ENCODE measurements around the gene GJA1. TPM values are rescaled to one million over a fixed set of nuclear protein-coding genes. Genes with fewer than 3 reads are reported as not detected.

Gene GJA1
- total and polyA plus RNA-seq, 4 donors: 0.32 to 2.8 (median 1.9) TPM

- H3K27ac ChIP-seq (ENCODE audit: low read depth in 1 of 2, low read length in 2 of 2): no peak overlapping the region
- peak overlapping the region; percentile 12 to 19 for H3K9ac ChIP-seq (ENCODE audit: low read depth in 1 of 2, low read length in 2 of 2)
- DNase-seq (ENCODE audit: low spot score): no peak
- peaks cover 3 to 17% (median 10%) of the 10 kb centered on the region in 4 donors for H3K4me1 ChIP-seq (ENCODE audit: control insufficient read depth in 4 of 4, insufficient read depth in 4 of 4, low read length in 3 of 4)
- WGBS: 4% methylated on average over 16 of the region's 16 CpGs
- H3K4me3 ChIP-seq (ENCODE audit: low read depth in 1 of 3, low read length in 3 of 3): peak overlapping the region; percentile 36 to 62 (median 59)
- peaks cover 0 to 12% (median 2%) of the 10 kb centered on the region in 4 donors for H3K27me3 ChIP-seq (ENCODE audit: control insufficient read depth in 4 of 4, insufficient read depth in 4 of 4, low read length in 3 of 4)
- H3K9me3 ChIP-seq (ENCODE audit: control insufficient read depth in 4 of 4, low read length in 3 of 4): no peaks in the 10 kb centered on the region
- no peaks in the 10 kb centered on the region for H3K36me3 ChIP-seq (ENCODE audit: control insufficient read depth in 4 of 4, insufficient read depth in 3 of 4, low read depth in 1 of 4, low read length in 3 of 4)
- TF ChIP-seq GABPA (IDR thresholded peaks at IDR 0.05 in 1 of 2, conservative IDR thresholded peaks at IDR 0.05 in 1 of 2) (no peak), FOXA2 (IDR thresholded peaks at IDR 0.05) (no peak), FOXA1 (IDR thresholded peaks at IDR 0.05) (no peak)
These were observed 920 bp downstream of the GJA1 start for GRCh38 chr6:121436274-121436857.

- peak overlapping the region; percentile 36 to 62 (median 59) for H3K4me3 ChIP-seq (ENCODE audit: low read depth in 1 of 3, low read length in 3 of 3)
- peak overlapping the region in 1 of 2 donors; percentile 36 for H3K27ac ChIP-seq (ENCODE audit: low read depth in 1 of 2, low read length in 2 of 2)
- peak overlapping the region; percentile 19 to 42 for H3K9ac ChIP-seq (ENCODE audit: low read depth in 1 of 2, low read length in 2 of 2)
- peaks cover 0 to 12% (median 5%) of the 10 kb centered on the region in 4 donors for H3K27me3 ChIP-seq (ENCODE audit: control insufficient read depth in 4 of 4, insufficient read depth in 4 of 4, low read length in 3 of 4)
- TF ChIP-seq SP1 (IDR thresholded peaks at IDR 0.05) (no peak), HNF4G (IDR thresholded peaks at IDR 0.05) (no peak), TAF1 (conservative IDR thresholded peaks at IDR 0.05) (no peak), YY1 (IDR thresholded peaks at IDR 0.05) (peak; percentile 41), NR2F2 (IDR thresholded peaks at IDR 0.05) (no peak)
- H3K9me3 ChIP-seq (ENCODE audit: control insufficient read depth in 4 of 4, low read length in 3 of 4): no peaks in the 10 kb centered on the region
- 4% methylated on average over 45 of the region's 45 CpGs for WGBS
- no peak for DNase-seq (ENCODE audit: low spot score)
- H3K36me3 ChIP-seq (ENCODE audit: control insufficient read depth in 4 of 4, insufficient read depth in 3 of 4, low read depth in 1 of 4, low read length in 3 of 4): no peaks in the 10 kb centered on the region
- peaks cover 3 to 17% (median 10%) of the 10 kb centered on the region in 4 donors for H3K4me1 ChIP-seq (ENCODE audit: control insufficient read depth in 4 of 4, insufficient read depth in 4 of 4, low read length in 3 of 4)
These were observed 1.8 kb downstream of the GJA1 start for GRCh38 chr6:121436960-121437850.

DNA sequence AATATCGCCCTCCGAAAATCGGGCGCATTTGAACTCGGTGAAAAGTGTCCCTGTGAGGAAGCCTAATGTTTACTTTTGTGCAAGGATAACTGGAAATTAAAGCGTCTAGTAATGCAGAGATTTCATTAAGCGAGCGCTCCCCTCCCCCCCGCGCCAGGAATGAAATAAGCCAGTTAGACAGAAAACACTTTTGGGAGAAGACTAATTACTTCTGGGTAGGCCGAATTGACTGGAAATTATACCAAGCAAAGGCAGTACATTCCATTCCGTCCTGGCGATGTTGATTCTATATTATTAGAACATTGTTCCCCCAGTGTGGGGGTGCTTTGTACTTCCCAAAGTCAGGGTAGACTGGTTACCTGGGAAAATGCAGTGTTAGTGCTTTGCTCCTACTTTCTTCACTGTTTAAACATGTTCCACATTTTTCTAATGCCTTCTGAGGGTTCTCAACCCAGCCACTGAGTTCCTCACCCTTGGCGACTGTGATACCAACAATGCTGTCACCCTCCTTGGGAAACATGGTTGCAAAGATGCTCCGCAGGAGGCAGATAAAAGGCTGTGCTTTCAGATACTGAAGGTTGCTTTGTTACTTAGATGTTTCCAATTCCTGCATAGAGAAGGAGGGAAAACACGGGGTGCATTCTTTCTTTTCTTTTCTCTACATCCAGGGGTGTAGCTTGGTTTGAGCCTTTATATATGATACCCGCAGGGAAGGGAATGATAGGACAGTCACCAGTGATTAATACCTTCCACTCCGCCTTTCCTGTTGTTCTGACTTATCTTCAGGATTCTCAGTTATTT is 2.6 kb downstream of the GJA1 start:
- Histone ChIP-seq H3K36me3 (ENCODE audit: control insufficient read depth in 4 of 4, insufficient read depth in 3 of 4, low read depth in 1 of 4, low read length in 3 of 4) (no peaks in the 10 kb centered on the region), H3K9me3 (ENCODE audit: control insufficient read depth in 4 of 4, low read length in 3 of 4) (no peaks in the 10 kb centered on the region), H3K27me3 (ENCODE audit: control insufficient read depth in 4 of 4, insufficient read depth in 4 of 4, low read length in 3 of 4) (peaks cover 0 to 14% (median 5%) of the 10 kb centered on the region in 4 donors), H3K27ac (ENCODE audit: low read depth in 1 of 2, low read length in 2 of 2) (peak overlapping the region in 1 of 2 donors; percentile 36), H3K9ac (ENCODE audit: low read depth in 1 of 2, low read length in 2 of 2) (peak overlapping the region in 1 of 2 donors; percentile 12), H3K4me3 (ENCODE audit: low read depth in 1 of 3, low read length in 3 of 3) (peak overlapping the region; percentile 16 to 59 (median 36)), H3K4me1 (ENCODE audit: control insufficient read depth in 4 of 4, insufficient read depth in 4 of 4, low read length in 3 of 4) (peaks cover 3 to 17% (median 10%) of the 10 kb centered on the region in 4 donors)
- 14% methylated on average over 18 of the region's 18 CpGs for WGBS
- TF ChIP-seq FOXA2 (IDR thresholded peaks at IDR 0.05) (no peak), TAF1 (conservative IDR thresholded peaks at IDR 0.05) (no peak), HNF4G (IDR thresholded peaks at IDR 0.05) (no peak), REST (IDR thresholded peaks at IDR 0.05) (no peak), EGR1 (IDR thresholded peaks at IDR 0.05; ENCODE audit: low read depth in 2 of 2) (no peak), NR2F2 (IDR thresholded peaks at IDR 0.05) (no peak), SP1 (IDR thresholded peaks at IDR 0.05) (no peak), RXRA (IDR thresholded peaks at IDR 0.05) (no peak), HNF4A (conservative IDR thresholded peaks at IDR 0.05) (no peak), JUND (IDR thresholded peaks at IDR 0.05) (no peak), RAD21 (IDR thresholded peaks at IDR 0.05) (no peak), FOXA1 (IDR thresholded peaks at IDR 0.05) (no peak), MAX (IDR thresholded peaks at IDR 0.05) (no peak), GABPA (IDR thresholded peaks at IDR 0.05 in 1 of 2, conservative IDR thresholded peaks at IDR 0.05 in 1 of 2) (no peak)
- TF ChIP-seq, protein P1, sequence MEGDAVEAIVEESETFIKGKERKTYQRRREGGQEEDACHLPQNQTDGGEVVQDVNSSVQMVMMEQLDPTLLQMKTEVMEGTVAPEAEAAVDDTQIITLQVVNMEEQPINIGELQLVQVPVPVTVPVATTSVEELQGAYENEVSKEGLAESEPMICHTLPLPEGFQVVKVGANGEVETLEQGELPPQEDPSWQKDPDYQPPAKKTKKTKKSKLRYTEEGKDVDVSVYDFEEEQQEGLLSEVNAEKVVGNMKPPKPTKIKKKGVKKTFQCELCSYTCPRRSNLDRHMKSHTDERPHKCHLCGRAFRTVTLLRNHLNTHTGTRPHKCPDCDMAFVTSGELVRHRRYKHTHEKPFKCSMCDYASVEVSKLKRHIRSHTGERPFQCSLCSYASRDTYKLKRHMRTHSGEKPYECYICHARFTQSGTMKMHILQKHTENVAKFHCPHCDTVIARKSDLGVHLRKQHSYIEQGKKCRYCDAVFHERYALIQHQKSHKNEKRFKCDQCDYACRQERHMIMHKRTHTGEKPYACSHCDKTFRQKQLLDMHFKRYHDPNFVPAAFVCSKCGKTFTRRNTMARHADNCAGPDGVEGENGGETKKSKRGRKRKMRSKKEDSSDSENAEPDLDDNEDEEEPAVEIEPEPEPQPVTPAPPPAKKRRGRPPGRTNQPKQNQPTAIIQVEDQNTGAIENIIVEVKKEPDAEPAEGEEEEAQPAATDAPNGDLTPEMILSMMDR (IDR thresholded peaks at IDR 0.05; ENCODE audit: low read depth, low read length, missing input control): no peak
- TF ChIP-seq, protein P2, sequence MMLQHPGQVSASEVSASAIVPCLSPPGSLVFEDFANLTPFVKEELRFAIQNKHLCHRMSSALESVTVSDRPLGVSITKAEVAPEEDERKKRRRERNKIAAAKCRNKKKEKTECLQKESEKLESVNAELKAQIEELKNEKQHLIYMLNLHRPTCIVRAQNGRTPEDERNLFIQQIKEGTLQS (IDR thresholded peaks at IDR 0.05): no peak
- DNase-seq (ENCODE audit: low spot score): no peak
